NCI-H526 (cell line): Measurements from ENCODE around the gene TPM2.
"Not testable (repeated sequence)": the region's sequence is repeated elsewhere in the genome, so short reads cannot be mapped to it uniquely, and the experiment has no call there.

Experiments
- DNase-seq, 2 experiments: peaks; one replicate each; lab custom pipeline; 2025; lab: John Stamatoyannopoulos, UW

TPM2 gene

GRCh38 chr9:35656348-35656747 lies 33.4 kb downstream of the TPM2 start:
- no peak for DNase-seq

DNA sequence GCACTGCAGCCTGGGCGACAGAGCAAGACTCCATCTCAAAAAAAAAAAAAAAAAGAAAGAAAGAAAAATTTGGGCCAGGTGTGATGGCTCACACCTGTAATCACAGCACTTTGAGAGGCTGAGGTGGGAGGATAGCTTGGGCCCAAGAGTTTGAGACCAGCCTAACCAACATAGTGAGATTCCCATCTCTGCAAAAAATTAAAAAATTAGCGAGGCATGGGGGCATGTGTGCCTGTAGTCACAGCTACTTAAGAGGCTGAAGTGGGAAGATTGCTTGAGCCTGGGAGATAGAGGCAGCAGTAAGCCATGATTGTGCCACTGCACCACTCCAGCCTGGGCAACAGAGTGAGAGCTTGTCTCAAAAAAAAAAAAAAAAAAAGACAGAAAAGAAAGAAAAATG lies 36.1 kb downstream of the TPM2 start:
- no peak for DNase-seq

DNA sequence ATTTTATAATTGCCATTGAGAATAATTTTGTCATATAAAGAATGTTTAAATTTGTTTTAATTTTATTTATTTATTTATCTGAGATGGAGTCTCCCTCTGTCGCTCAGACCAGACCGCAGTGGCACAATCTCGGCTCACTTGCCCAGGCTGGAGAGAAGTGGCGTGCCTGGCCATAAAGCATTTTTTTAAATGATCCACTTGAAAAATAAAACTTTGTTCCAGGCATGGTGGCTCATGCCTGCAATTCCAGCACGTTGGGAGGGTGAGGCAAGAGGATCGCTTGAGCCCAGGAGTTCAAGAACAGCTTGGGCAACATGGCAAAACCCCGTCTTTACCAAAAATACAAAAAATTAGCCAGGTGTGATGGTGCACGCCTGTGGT lies 36.9 kb downstream of the TPM2 start:
- DNase-seq, result no peak

GRCh38 chr9:35651956-35652828 lies 37.5 kb downstream of the TPM2 start:
- DNase-seq, result no peak

DNA sequence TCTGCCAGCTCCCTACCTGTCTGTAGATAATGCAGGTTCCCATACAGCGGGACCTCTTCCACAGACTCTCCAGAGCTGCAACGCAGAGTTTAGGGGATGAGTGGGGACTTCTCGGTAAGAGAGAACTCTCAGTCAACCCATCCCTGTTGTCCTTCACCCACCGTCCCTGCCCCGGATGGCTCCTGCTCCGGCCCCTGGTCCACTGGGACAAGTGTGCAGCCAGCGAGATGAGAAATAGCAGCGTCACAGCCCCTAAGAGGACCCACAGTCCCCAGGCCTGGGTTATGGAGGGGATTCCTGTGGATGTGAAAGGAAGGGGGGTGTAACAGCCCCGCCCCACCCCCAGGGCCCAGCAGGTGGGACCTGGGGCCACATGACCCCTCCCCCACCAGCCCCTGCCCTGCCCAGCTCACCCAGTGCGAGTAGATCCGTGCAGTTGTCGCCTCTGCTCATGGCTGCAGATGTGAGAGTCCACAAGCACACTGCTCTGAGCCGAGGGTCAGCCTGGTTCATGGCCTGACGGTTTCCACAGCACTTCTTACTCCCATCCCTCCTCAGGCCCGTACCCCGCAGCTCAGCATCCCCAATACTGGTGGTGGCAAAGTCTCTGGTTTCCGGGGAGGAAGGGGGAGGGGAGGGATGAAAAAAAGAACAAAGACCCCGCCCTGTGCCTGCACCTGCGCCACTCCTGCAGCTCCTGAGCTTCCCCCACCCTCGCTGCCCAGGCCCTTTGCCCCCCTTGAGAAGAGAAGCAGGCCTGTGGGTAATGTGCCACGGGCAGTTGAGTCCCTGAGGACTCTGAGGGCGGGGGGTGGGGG lies 39.2 kb downstream of the TPM2 start, which contains the start of gene SIT1:
SIT1 (minus strand) TSS at position 591 of the 818 bp plus-strand sequence; CDS start at position 513, 78 bp downstream.
- no peak for DNase-seq

GRCh38 chr9:35649431-35650340 lies 40.0 kb downstream of the TPM2 start:
- no peak for DNase-seq

- peak; percentile 66 to 94 for DNase-seq
Observed at GRCh38 chr9:35646533-35647265, 43.0 kb downstream of the TPM2 start.

DNA sequence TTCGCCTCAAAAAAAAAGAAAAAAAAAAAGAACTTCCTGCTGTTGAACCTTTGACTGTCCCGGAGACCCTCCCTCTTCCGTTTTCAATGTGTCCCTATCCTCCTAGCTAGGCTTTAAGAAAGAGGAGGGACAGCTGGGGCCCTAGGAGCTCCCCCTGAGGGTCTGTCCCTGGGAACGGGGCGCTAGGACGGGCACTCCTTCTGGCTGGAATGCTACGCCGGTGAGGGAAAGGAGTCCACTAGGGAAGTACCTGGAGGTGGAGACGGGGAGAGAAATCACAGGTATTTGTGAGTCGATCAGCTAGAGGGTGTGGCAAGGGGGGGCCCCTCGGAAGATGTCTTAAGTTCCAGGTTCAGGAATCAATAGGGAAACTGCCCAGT lies 43.6 kb downstream of the TPM2 start:
- peak in 1 of 2 experiments; percentile 59 for DNase-seq

- DNase-seq, result not testable (repeated sequence)
Observed at GRCh38 chr9:35645736-35646135, 44.0 kb downstream of the TPM2 start.

DNA sequence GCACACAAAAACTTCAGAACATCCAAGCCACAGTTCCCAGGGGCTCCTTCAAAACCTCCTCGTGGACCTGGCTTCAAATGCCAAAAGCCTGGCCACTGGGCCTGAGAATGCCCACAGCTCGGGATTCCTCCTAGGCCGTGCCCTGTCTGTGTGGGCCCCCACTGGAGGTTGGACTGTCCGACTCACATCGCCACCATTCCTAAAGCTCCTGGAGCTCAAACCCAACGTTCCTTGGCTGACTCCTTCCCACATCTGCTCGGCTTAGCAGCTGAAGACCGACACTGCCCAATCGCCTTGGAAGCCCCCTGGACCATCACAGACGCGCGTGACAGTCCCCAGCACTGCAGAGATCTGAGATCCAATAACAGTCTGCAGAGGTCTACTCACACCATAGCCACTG lies 46.7 kb downstream of the TPM2 start:
- DNase-seq, result no peak

DNA sequence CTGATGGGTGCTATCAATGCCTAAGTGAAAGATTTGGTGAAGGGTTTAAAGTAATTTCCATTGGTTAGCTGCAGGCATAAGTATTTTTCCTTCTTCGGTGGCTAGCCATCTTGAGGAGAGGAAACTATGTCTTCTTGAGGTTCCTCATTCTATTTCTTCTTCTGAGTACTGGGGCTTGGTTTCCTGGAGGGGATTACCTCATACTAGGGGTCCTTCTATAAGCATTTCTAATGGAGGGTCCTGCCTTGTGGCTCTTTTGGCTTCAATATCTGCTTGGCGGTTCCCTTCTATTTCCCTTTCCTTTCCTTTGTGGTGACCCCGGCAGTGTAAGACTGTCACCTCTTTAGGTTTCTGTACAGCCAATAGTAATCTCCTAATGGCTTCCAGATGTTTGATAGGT lies 48.2 kb downstream of the TPM2 start:
- DNase-seq, result not testable (repeated sequence)

- not testable (repeated sequence) for DNase-seq
Observed at GRCh38 chr9:35640431-35640830, 49.3 kb downstream of the TPM2 start.

DNA sequence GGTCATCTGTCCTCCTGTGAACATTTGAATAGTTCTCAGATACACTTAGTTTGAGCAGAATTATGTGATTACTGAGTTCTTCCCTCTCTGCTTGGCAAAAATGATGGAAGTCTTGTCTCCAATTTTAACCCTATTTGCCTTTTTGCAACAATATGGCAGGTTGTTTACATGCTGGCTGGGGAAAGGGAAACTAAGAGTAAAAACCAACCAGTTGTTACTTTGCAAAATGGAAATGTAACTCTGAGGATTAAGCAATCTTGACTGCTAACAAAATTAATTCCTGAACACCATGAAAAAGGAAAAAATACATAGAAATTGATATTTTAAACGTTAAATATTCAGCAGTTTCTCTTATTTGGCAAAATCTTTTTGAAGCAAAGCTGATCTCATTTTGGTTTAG lies 50.1 kb downstream of the TPM2 start:
- DNase-seq, result no peak

GRCh38 chr9:35639225-35639624 lies 50.5 kb downstream of the TPM2 start:
- not testable (repeated sequence) for DNase-seq

- DNase-seq, result not testable (repeated sequence)
Observed at GRCh38 chr9:35638751-35639150, 51.0 kb downstream of the TPM2 start.

DNA sequence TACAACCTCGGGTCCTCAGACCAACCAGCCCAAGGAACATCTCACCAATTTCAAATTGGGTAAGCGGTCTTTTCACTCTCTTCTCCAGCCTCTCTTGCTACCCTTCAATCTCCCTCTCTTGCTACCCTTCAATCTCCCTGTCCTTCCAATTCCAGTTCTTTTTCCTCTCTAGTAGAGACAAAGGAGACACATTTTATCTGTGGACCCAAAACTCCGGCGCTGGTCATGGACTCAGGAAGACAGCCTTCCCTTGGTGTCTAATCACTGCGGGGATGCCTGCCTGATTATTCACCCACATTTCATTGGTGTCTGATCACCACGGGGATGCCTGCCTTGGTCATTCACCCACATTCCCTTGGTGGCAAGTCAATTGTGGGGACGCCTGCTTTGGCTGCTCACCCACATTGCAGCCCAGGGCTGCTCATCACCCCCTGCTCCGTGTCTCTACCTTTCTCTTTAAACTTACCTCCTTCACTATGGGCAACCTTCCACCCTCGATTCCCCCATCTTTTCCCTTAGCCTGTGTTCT lies 52.2 kb downstream of the TPM2 start:
- DNase-seq, result not testable (repeated sequence)

- DNase-seq, result not testable (repeated sequence)
Observed at GRCh38 chr9:35636877-35637246, 52.9 kb downstream of the TPM2 start.

DNA sequence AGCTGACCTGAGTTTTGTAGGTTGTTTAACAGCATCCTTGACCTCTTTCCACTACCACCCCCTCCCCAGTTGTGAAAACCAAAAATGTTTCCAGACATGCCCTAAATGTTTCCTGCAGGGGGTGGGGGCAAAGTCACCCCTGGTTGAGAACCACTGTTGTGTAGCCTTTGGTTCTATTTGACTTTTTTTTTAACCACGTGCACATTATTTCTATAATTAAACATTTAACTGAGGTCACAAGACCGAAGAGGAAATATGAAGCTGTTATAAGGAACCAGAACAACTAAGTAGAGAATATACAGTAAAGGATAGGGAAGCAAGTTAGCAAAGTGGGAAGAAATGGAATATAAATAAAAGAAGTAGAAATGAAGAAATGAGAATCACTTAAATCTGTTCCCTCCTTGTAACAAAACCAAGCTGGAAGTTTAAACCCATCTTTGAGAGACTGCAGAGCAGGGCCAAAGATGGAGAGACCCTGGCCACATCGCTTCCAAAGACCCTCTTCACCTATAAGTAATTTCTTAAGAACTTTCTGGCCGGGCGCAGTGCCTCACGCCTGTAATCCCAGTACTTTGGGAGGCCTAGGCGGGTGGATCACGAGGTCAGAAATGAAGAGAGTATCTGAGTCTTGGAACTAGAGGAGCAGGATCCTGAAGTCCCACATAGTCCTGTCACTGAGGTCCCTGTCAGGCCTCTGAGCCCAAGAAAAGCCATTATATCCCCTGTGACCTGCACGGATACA lies 53.4 kb downstream of the TPM2 start:
- no peak for DNase-seq

GRCh38 chr9:35635730-35636129 lies 54.0 kb downstream of the TPM2 start:
- DNase-seq, result no peak
